ENCODE results near the gene ASB2. TPM values are rescaled to one million over a fixed set of nuclear protein-coding genes. Genes with fewer than 3 reads are reported as not detected.

Gene ASB2
- total RNA-seq, 1 donor from 2014 or later = 2.4 TPM

DNA sequence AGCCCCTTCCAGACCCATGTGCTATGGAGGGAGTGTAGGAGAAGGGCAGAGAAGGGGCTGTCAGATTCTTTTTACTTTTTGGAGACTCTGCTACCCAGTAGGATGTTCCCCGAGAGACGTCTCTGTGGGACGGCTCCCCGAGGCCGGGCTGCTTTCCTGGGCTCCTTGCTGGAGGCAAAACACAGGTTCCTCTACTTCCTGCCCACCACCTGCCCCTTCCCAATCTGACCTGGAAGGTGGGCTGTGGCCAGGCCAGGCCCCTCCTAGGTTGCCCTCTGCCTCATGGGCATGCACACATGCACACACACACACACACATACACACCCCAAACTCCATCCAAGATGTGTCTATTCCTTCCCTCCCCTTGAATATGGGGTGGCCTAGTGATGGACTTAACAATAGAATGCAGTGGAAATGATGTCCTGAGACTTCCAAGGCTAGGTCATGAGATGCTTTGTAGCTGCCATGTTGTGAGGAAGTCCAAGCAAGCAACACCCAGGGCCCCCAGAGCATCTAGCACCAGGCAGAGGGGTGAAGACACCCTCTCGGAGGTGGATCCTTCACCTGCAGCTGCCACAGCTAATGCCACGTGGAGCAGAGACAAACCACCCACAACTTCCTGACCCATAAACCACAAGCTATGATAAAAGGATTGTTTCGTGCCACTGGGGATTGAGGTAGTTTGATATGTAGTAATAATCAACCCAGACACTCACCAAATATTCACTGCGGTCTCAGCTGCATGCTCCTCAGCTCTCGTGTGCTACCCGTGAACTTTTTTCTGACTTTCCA is 1.6 kb upstream of the ASB2 start:
- peak; percentile 22 to 25 for ATAC-seq
- DNase-seq = no peak

DNA sequence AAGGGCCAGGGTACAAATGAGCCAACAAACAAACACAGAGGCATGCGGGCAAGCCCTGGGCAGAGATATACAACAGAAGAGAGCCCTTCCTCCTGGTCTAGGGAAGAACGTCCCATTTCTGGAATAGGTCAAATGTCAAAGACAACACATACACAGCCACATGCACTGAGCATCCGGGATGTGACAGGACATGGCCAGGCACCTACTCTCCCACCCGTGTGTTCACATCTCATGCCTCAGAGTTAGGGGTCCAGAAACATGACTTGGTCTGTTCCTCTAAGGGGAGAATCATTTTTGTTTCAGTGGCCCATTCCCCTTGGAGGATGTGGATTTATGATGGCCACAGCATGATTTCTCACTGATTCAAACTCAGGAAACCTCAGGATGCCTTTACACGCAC is 801 bp upstream of the ASB2 start:
- DNase-seq (no peak), ATAC-seq (no peak)
- Histone ChIP-seq H3K27ac (no peak overlapping the region), H3K4me1 (no peaks in the 10 kb centered on the region), H3K36me3 (no peaks in the 10 kb centered on the region), H3K27me3 (ENCODE audit: low read depth) (no peaks in the 10 kb centered on the region), H3K4me3 (no peak overlapping the region), H3K9me3 (no peaks in the 10 kb centered on the region)
- TF ChIP-seq, protein P1, sequence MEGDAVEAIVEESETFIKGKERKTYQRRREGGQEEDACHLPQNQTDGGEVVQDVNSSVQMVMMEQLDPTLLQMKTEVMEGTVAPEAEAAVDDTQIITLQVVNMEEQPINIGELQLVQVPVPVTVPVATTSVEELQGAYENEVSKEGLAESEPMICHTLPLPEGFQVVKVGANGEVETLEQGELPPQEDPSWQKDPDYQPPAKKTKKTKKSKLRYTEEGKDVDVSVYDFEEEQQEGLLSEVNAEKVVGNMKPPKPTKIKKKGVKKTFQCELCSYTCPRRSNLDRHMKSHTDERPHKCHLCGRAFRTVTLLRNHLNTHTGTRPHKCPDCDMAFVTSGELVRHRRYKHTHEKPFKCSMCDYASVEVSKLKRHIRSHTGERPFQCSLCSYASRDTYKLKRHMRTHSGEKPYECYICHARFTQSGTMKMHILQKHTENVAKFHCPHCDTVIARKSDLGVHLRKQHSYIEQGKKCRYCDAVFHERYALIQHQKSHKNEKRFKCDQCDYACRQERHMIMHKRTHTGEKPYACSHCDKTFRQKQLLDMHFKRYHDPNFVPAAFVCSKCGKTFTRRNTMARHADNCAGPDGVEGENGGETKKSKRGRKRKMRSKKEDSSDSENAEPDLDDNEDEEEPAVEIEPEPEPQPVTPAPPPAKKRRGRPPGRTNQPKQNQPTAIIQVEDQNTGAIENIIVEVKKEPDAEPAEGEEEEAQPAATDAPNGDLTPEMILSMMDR (IDR thresholded peaks at IDR 0.05) = no peak
- intact Hi-C loops (cut with DNase I) = no loop called here

More for the DNA sequence above, 1.6 kb upstream of the ASB2 start:
- no peaks in the 10 kb centered on the region for H3K9me3 ChIP-seq
- intact Hi-C loops (cut with DNase I) = no loop called here
- no peaks in the 10 kb centered on the region for H3K4me1 ChIP-seq
- no peak overlapping the region for H3K4me3 ChIP-seq
- TF ChIP-seq, protein P1 (IDR thresholded peaks at IDR 0.05) = no peak
- no peak overlapping the region for H3K27ac ChIP-seq
- no peaks in the 10 kb centered on the region for H3K36me3 ChIP-seq
- no peaks in the 10 kb centered on the region for H3K27me3 ChIP-seq (ENCODE audit: low read depth)

DNA sequence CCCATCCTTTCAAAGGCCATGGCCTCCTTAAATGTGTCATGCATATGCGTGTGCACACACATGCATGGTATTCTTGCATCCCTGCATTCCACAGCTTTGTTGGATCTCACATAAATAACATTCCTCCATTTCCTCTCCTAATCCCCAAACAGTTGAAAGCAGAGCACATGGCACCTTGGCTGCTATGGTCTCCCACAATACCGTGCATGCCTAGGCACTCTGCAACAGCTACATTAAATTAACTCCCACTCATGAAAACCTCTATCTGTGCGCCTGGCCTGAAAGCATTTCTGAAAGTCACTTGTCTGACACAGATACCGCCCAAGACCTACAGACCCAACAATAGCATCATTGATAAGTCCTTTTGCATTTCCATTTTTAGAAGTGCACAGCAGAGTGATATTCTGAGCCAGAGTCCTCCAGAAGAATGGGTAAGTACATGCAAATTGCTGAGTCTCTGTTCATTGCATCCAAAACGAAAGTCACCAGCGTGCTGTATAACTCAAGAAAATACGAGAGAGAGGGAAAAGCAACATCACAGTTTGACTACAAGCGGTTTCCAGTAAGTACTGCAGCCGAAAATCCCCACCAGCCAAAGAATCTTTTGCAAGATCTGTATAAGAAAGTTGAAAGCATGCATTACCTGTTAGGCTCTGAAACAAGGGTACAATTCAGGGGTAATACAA is 436 bp downstream of the ASB2 start:
- DNase-seq = no peak

DNA sequence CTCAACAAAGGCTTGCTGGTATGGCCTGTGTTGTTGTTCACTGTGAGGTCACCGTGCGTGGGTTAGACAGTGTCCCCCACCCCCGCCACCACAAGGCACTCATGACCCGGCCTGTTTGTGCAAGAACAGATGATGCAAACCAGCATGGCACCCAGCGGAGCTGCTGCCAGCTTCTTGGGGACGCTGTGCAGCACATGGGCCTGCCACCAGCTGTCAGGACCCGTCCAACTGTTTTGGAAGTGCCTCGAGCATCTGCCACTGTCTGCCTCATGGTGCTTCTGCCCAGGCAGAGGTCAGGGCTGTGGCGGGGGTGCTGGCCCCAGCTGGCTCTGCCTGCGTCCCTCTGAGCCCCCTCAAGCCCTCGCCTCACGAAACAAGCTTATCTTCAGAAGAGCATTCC is 1.5 kb downstream of the ASB2 start:
- H3K27ac ChIP-seq = no peak overlapping the region
- H3K4me1 ChIP-seq = no peaks in the 10 kb centered on the region
- peak in 1 of 2 donors; percentile 13 for ATAC-seq
- no peaks in the 10 kb centered on the region for H3K9me3 ChIP-seq
- intact Hi-C loops (cut with DNase I) = no loop called here
- H3K27me3 ChIP-seq (ENCODE audit: low read depth) = no peaks in the 10 kb centered on the region
- H3K4me3 ChIP-seq = no peak overlapping the region
- no peaks in the 10 kb centered on the region for H3K36me3 ChIP-seq
- no peak for DNase-seq
- TF ChIP-seq, protein P1 (IDR thresholded peaks at IDR 0.05) = no peak

More for the DNA sequence above, 436 bp downstream of the ASB2 start:
- Histone ChIP-seq H3K4me1 (no peaks in the 10 kb centered on the region), H3K9me3 (no peaks in the 10 kb centered on the region), H3K36me3 (no peaks in the 10 kb centered on the region), H3K27me3 (ENCODE audit: low read depth) (no peaks in the 10 kb centered on the region), H3K27ac (no peak overlapping the region), H3K4me3 (peak overlapping the region; percentile 8)
- TF ChIP-seq, protein P1 (IDR thresholded peaks at IDR 0.05) = no peak
- intact Hi-C loops (cut with DNase I) = no loop called here
- ATAC-seq = no peak

DNA sequence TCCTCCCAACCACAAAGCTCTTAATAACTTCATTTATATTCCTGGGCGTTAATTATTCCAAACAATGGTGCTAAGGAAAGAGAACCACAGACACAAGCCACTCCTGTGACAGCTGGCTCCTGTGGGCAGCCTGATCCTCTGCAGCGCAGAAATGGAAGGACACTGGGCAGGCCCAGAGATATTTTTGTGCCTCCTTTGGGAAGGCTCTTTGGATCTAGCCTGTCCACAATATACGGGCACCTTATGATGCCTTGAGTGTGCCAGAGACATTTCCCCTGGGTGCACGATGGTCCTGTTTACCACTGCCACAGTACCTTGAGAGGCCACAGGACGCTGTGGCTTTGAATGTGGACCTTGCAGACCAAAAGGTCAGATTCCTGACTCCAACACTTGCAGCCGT is 2.1 kb downstream of the ASB2 start:
- intact Hi-C loops (cut with DNase I) = no loop called here
- H3K4me3 ChIP-seq = no peak overlapping the region
- no peak for ATAC-seq
- H3K4me1 ChIP-seq = no peaks in the 10 kb centered on the region
- DNase-seq = no peak
- H3K9me3 ChIP-seq = no peaks in the 10 kb centered on the region
- TF ChIP-seq, protein P1 (IDR thresholded peaks at IDR 0.05) = no peak
- H3K36me3 ChIP-seq = no peaks in the 10 kb centered on the region
- no peaks in the 10 kb centered on the region for H3K27me3 ChIP-seq (ENCODE audit: low read depth)
- no peak overlapping the region for H3K27ac ChIP-seq

All from lower lobe of right lung (tissue), 2 donors.